ENCODE results near the gene RUBCN. TPM values are rescaled to one million over a fixed set of nuclear protein-coding genes. Genes with fewer than 3 reads are reported as not detected.
A peak's percentile ranks its signal among the peaks of the same experiment; 100 is the strongest.
"Not testable (repeated sequence)": the region's sequence is repeated elsewhere in the genome, so short reads cannot be mapped to it uniquely, and the experiment has no call there.

Gene RUBCN
- total RNA-seq, 1 experiment from 2014 or later = 6.8 TPM

DNA sequence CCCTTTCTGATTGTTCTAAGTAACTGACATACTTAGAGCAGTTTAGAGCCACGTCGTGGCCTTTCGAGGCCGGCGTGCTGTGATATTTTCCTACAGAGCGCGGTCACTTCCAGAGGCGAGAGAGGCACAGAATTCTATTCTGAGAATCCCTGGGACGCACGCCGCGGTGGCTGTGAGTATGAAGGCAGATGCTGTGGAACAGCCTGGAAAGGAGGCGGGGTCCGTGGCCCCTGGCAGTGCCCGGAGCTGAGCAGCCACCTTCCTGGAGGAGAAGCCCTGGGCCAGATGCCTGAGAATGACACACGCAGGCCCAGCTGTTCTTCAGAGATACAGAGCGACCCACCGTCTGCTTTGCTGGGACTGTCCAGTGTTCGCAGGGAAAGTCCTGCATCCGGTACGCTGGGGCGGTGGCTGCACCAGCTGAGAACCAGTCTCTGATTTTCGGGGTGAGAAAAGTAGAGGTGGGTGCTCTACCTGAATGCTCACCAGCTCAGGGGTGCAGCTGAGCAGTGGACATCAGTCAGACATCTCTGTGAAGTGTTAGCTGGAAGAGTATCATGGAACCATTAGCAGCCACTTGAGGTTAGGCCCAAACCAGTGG, 75.4 kb downstream of the RUBCN start:
- not testable (repeated sequence) for DNase-seq (ENCODE audit: extremely low read depth, low read depth)

DNA sequence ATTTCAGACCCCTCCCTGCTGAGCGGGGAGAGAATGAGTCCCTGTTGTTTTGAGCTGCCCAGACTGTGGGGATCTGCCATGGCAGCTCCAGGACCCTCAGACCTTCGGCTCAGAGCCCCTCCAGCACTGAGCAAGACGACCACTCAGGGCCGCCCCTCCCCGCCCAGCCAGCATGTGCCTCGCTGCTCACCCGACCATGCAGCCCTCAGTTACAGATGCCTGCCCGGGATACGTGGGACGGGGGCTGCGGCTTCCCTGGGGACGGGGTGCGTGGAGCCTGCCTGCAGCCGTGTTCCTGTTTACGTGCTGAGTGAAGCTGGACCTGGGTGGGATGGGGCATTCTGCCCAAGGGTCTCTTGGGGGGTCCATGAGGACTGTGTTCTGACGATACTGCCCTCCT, 77.0 kb downstream of the RUBCN start:
- DNase-seq (ENCODE audit: extremely low read depth, low read depth) = not testable (repeated sequence)

DNA sequence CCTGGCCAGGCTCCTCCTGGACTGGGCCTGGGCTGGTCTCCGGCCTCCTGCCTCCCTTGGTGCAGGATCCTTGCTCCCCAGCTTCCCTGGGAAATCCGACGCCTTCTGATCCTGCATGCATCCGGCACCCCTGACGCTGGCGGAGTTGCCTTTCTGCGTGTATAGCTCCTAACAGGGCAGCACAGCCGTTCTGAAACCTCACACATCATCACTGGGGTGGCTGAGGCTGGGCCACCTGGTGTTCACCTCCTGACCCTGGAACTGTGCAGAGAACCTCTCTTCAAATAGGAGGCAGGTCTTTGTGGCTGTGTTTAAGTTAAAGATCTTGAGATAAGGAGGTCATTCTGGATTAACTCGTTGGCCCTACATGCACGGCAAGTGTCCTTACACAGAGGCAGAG, 77.6 kb downstream of the RUBCN start:
- DNase-seq (ENCODE audit: extremely low read depth, low read depth) = not testable (repeated sequence)

DNA sequence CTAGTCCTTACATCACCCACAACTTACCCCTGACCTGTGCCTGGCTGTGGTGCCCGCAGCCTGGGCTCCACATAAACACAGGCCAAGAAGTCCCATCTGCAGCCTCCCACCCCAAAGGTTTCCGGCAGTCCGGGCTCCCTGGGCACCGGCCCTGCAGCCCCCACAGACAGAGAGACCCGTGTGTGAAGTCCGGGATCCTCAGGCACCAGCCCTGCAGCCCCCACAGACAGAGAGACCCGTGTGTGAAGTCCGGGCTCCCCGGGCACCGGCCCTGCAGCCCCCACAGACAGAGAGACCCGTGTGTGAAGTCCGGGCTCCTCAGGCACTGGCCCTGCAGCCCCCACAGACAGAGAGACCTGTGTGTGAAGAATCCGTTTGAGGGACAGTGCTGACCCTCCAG, 78.0 kb downstream of the RUBCN start:
- not testable (repeated sequence) for DNase-seq (ENCODE audit: extremely low read depth, low read depth)

DNA sequence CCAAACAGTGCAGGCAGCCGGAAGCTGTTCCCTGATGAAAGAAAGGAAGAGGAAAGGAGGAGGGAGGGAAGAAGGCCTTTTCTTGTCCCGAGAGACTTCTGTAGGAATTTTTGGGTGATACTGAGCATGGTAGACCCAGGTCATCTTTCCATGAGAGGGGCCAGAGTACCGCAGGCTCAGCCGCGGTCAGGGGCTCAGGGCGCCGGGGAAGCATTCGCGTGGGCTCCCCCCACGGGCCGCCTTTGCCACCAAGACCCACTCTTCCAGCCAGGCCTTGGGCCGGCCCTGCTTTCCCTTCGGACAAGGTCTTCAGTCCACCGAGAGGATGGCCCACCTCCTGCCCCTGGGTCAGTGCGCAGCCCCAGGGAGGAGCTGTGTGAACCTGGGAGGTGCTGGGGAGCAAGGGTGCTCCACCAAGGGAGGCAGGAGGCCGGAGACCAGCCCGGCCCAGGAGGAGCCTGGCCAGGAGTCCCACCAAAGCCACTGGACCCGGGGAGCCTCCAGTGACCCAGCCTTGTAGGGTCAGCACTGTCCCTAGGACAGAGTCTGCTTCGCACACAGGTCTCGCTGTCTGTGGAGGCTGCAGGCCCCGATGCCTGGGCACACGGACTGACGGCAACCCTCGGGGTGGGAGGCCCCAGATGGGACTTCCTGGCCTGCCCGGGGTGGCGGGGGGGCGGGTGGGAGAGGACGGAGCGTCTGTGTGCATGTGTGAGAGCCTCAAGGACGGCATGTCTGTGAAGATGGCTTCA, 79.0 kb downstream of the RUBCN start:
- not testable (repeated sequence) for DNase-seq (ENCODE audit: extremely low read depth, low read depth)

DNA sequence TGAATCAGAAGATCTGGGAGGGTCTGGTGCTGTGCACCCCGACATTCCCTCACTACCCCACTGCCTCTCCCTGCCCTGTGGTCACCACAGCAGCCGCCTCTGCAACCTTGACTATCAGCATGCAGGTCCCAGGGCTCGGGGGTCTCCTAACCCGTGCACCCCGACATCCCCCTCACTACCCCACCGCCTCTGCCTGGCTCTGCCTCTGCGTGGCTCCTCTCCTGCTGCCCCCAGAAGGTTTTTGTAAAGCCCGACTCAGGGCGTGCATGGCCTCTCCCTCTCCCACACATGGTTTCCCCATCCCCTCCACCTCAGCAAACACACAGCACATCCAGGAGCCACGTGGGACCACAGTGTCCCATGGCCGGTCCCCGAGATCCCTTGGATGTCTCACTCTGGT, 79.7 kb downstream of the RUBCN start:
- not testable (repeated sequence) for DNase-seq (ENCODE audit: extremely low read depth, low read depth)

DNA sequence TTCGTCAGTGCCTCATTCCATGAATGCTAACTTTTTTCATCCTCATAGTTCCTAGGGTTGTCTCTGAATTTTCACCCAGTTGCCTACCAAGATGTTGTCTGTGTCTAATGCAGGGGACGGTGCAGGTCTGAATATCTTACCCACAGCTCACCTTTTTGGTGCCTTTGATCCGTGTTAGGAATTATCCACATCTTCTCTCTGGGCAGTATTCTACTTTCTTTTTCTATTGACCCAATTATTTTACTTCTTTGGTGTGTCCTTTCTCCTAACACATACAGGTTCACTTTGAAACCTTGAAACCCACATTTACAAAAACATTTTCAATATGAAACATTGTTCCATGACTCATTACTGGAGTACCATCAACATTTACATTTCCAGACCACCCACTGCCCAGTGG, 80.6 kb downstream of the RUBCN start:
- DNase-seq (ENCODE audit: extremely low read depth, low read depth) = not testable (repeated sequence)

DNA sequence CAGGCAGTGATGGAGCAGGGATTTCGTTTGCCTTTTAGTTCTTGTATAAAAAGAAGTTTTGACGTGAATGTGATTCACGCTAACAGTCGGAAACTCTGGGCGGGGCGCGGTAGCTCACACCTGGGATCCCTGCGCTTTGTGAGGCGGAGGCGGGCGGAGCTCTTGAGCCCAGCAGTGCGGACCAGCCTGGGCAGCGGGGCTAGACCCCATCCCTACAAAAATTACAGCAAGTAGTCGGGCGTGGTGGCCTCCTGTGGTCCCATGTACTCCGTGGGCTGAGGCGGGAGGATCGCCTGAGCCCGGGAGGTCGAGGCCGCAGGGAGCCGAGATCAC, 81.7 kb downstream of the RUBCN start:
- not testable (repeated sequence) for DNase-seq (ENCODE audit: extremely low read depth, low read depth)

DNA sequence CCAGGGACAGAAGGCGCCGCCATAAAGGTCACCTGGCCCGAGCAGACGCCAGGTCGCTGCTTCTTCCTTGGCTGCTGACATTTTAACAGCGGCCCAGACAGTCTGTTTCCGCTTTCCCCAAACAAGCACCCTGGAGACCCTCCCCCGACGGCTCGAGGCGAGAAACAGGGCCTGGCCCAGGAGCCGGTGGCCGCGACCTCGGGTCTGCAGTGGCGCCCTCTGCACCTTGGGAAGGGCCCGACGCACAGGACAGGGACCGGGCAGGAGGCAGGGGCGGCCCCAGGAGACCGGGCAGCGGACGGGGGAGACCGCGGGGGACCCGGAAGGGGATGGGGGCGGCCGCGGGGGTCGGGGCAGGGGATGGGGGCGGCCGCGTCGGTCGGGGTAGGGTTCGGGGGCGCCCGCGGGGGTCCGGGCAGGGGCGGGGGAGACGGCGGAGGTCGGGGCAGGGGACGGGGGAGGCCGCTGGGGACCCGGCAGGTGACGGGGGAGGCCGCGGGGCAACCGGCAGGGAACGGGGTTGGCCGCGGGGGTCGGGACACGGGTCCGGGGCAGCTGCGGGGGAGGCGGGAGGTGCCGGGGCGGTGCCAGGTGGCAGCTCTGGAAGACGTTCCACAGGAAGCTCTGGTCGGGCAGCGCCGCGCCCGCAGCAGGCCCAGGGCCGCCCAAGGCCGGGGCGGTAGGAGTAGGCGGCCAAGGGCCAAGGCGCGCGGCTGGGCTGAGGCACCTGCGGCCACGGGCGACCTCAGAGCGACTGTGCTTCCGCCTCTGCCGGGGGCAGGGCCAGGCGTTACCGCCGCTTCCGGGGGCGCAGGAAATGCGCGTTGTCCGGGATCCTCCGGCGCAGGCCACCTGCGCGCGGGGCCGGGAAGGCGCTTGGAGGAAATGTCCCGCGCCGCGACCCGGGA, 82.4 kb downstream of the RUBCN start:
- DNase-seq (ENCODE audit: extremely low read depth, low read depth) = not testable (repeated sequence)

DNA sequence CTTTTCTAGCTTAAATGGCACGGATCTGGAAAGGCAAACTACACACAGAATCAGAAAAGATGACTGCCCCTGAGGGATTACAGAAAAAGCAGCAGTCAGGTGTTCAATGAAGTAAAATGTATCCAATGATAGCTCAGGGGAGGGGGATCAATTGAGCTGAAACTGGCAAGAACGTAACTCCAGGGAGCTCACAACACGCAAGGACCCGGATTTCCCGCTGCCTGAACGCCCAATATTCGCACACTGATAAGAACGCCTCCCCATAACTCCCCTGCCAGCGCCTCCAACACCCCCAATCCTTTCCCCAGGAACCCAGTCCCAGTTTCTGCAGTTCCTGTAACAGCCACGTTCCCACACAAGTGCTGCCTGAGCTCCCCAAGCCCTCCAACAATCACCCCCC, 83.8 kb downstream of the RUBCN start:
- DNase-seq (ENCODE audit: extremely low read depth, low read depth) = not testable (repeated sequence)

DNA sequence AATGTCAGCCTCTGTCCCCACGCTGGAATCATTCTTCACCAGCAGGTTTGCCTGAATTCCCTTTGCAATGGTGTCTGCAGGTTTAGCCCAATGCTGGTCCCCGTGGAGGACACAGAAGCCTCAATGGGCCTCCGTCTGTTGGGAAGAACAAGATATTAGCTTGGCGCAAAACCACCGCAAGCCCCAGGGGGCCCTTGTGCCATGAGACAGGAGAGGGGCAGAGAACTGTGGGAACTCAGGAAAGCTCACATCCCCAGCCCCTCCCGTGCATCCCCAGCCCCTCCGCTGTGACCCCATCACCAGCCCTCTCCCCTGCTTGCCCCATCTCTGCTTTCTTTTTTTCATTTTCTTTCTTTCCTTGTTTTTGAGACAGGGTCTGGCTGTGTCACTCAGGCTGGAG, 89.1 kb downstream of the RUBCN start:
- DNase-seq (ENCODE audit: extremely low read depth, low read depth) = not testable (repeated sequence)

DNA sequence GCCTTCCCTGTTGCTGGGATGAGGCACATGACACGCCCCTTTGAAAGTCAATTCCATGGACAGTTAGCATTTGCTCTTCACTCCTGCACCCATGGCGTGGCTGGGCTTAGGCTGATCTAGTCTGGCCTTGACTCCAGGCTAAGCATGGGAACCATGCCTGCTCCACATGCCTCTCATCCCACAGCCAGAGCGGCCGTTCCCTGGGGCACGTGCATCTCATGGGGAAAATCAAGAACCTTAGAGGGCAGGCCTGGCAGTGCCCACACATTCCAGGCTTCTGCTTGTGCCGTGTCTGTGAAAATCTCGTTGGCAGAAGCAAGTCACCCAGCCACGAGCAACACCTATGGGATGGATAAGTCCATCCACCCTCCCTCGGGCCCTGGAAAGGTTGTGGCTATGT, 89.5 kb downstream of the RUBCN start:
- not testable (repeated sequence) for DNase-seq (ENCODE audit: extremely low read depth, low read depth)

DNA sequence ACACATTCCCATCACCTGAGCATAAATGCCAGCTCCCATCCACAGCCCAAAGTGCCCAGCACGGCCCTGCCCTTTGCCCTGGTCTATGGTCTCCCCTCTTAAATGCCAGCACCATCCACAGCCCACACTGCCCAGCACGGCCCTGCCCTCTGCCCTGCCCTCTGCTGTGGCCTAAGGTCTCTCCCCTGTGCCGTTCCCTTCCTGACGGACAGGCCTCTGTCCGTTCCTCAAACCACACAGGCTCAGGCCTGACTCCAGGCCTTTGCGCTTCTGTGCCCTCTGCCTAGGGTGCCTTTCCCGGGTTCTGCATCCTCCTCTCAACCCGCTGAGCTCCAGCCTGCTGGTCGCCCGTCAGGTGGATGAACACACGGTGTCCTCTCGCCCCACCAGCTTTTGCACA, 90.4 kb downstream of the RUBCN start:
- not testable (repeated sequence) for DNase-seq (ENCODE audit: extremely low read depth, low read depth)

DNA sequence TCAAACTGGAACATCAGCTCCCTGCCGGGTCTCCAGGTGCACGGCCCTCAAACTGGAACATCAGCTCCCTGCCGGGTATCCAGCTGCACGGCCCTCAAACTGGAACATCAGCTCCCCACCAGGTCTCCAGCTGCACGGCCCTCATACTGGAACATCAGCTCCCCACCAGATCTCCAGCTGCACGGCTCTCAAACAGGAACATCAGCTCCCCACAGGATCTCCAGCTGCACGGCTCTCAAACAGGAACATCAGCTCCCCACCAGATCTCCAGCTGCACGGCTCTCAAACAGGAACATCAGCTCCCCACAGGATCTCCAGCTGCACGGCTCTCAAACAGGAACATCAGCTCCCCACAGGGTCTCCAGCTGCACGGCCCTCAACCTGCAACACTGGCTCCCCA, 99.1 kb downstream of the RUBCN start:
- DNase-seq (ENCODE audit: extremely low read depth, low read depth) = not testable (repeated sequence)

DNA sequence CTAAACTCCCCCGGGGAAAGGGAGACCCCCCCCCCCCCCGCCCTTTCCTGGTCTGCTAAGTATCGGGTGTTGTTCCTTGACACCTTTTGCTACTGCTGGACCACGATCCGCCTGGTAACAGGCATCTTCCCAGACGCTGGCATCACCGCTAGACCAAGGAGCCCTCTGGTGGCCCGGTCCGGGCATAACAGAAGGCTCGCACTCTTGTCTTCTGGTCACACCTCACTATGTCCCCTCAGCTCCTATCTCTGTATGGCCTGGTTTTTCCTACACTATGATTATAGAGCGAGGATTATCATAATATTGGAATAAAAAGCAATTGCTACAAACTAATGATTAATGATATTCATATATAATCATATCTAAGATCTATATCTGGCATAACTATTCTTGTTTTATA, 104.7 kb downstream of the RUBCN start:
- DNase-seq (ENCODE audit: extremely low read depth, low read depth) = not testable (repeated sequence)

DNA sequence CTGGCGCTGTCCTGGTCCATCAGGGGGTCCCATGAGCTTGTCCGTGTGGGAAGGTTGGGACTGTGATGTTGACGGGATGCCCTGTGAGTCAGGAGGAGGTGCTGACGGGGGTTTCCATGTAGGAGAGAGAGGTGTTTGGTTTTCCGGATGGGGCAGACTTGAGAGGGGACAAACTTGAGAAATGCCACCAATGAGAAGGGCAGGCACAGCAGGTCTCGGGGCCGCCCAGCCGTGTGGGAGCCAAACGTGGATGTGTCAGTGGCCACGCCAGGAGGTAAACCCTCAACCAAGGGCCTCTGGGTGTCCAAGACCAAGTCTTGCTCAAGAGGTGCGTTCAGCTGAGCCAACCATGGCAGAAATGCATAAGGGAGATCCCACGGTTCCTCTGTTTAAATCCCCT, 105.9 kb downstream of the RUBCN start:
- not testable (repeated sequence) for DNase-seq (ENCODE audit: extremely low read depth, low read depth)

DNA sequence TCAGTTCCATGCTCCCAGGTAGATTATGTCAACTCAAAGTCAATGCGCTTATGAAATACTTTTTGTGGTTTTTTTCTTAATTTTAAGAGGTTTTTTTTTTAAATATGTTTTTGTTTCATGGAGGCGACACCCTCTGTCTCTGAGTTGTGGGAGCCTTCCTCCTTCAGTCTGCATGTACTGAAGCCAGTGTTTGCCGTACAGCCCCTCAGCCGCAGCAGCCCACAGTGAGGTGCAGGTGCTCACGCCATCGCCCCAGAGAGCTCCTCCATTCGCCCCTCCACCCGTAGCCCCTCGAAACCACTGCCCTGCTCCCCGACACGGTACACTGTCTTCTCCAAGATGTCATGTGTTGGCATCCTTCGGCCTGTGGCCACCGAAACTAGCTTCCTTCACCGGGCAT, 107.4 kb downstream of the RUBCN start:
- not testable (repeated sequence) for DNase-seq (ENCODE audit: extremely low read depth, low read depth)

DNA sequence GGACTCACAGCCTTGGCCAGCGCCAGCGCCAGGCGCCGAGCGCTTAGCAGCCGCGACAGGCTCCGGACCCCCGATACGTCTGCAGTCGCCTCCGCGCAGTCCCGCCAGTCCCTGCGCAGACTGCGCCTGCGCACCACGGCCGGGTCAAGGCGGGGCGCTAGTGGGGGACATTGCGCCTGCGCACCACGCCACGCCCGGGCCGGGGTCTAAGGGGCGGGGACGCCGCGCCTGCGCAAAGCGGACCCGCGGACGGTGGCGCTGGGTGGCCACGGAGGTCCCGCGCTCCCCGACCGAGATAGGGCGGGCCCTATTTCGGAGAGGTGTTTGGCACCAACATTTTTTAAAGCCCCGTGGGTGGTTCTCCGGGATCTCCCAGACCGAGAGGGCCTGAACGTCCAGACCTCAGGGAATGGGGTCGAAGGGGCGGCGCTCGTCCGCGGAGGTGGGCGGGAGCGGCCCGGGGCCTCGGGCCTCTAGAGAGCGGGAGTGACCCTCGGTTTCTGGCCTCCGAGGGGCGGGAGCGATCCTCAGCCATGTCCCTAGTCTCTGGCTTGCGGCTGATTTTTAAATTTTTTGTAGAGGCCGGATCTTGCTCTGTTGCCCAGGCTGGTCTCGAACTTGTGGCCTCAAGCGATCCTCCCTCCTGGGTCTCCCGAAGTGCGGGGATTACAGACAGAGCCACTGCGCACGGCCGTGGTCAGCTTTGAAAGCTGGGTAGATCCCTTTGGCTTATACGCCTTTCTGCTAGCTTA, 108.8 kb downstream of the RUBCN start:
- peak; percentile 68 for DNase-seq (ENCODE audit: extremely low read depth, low read depth)

DNA sequence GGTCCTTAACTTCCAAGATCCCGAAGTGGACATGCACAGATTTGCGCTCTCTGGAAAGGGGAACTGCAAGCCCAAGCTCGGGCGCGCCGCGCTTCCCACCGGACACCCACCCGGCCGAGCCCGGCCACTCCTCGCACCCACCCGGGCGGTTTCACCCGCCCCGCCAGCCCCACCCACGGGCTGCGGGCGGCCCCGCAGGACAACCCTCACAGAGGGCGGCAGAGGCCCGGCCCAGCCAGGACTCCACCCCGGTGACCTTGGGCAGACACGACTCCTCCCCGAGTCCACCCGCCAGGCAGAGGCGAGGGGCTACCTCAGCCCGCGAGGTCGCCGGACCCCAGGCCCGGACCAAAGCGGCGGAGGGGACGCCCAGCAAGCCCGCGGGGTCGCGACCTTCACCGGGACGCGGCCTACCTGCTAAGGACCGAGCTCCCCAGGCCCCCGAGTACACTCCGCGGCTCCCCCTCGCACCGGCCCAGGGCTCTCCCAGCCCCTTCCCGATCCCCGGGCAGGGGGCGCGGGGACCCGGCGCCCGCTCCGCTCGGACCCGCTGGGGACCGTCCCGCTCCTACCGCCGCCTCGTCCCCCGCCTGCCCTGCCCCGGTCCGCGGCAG, 109.4 kb downstream of the RUBCN start:
- DNase-seq (ENCODE audit: extremely low read depth, low read depth) = not testable (repeated sequence)

Data from NCI-H460 (cell line).